GM23338 (cell line): Measurements from ENCODE around the gene CDH8.

ENCODE experiments used
- CTCF ChIP-seq, 2 experiments: fragments of 200-600 bp in 1 of 2; sonication (generic) in 1 of 2; conservative IDR thresholded peaks; 2 replicates each; pipeline versions ENCODE4 v1.5.1 to v1.6.1; 2016 to 2017; ENCODE audit warnings: antibody characterized with exemption in 2 of 2, low read depth in 2 of 2, mild to moderate bottlenecking in 2 of 2, moderate library complexity in 1 of 2
- EZH2 ChIP-seq: fragments of 200-600 bp; sonication (generic); IDR thresholded peaks from one replicate; pipeline ENCODE4 v1.8.0; 2017; ENCODE audit warnings: antibody characterized with exemption, mild to moderate bottlenecking, low read depth; ENCODE audit not compliant: unreplicated experiment
- EZH2phosphoT487 ChIP-seq: fragments of 200-600 bp; sonication (generic); IDR thresholded peaks from one replicate; pipeline ENCODE4 v1.8.1; 2018; ENCODE audit warnings: antibody characterized with exemption; ENCODE audit not compliant: unreplicated experiment
- POLR2AphosphoS5 ChIP-seq: IDR thresholded peaks from 2 replicates; pipeline ENCODE4 v1.6.1; 2016; ENCODE audit warnings: antibody characterized with exemption, low read depth
- REST ChIP-seq: IDR thresholded peaks from one replicate; pipeline ENCODE4 v1.6.1; 2018; ENCODE audit warnings: antibody characterized with exemption; ENCODE audit not compliant: unreplicated experiment
- ZNF331 ChIP-seq: fragments of 250-450 bp; sonication (Bioruptor Pico); IDR thresholded peaks from 2 replicates; pipeline ENCODE4 v1.5.0; 2020; ENCODE audit warnings: low read depth, mild to moderate bottlenecking, moderate library complexity

- TF ChIP-seq CTCF (conservative IDR thresholded peaks at IDR 0.05; ENCODE audit: low read depth in 2 of 2) (no peak), POLR2AphosphoS5 (no peak), EZH2phosphoT487 (no peak), EZH2 (no peak), ZNF331 (no peak), REST (no peak)
Observed at GRCh38 chr16:62050793-62051192, 14.6 kb upstream of the CDH8 start.
